Pancreas (tissue), 10 donors: Measurements from ENCODE around the gene REXO2. TPM values are rescaled to one million over a fixed set of nuclear protein-coding genes. Genes with fewer than 3 reads are reported as not detected.

Experiments
- ATAC-seq, 4 donors: fragments of 200-7000 bp; cut with Tn5 transposase; one replicate each; pipeline versions ENCODE4 v1.8.0 to v1.9.1; 2020; ENCODE audit warnings: mild to moderate bottlenecking in 4 of 4, moderate library complexity in 4 of 4
- DNase-seq, 6 donors: peaks; one replicate each; pipeline ENCODE4 v3.0.0-alpha.2; 2020
- FAIRE-seq: peaks from 2 replicates; lab custom pipeline; 2012; peaks lifted over from hg19 to GRCh38; lab: Jason Lieb, UNC
- H3K27ac ChIP-seq, 4 donors: fragments of 200-600 bp; sonication (generic); 1 replicate in 3 of 4; 2 replicates in 1 of 4; pipeline versions ENCODE4 v1.5.0 to v1.8.0; 2020
- H3K27me3 ChIP-seq, 4 donors: fragments of 200-600 bp; one replicate each; pipeline ENCODE4 v1.8.0; 2021
- H3K36me3 ChIP-seq, 3 donors: fragments of 200-600 bp; sonication (generic) in 1 of 3; one replicate each; pipeline versions ENCODE4 v1.5.0 to v1.8.0; 2020 to 2021
- H3K4me1 ChIP-seq, 3 donors: fragments of 200-600 bp; one replicate each; pipeline ENCODE4 v1.8.0; 2021
- H3K4me3 ChIP-seq, 4 donors: fragments of 200-600 bp; sonication (generic) in 2 of 4; one replicate each; pipeline versions ENCODE4 v1.5.0 to v1.8.0; 2020 to 2021
- H3K9me3 ChIP-seq, 4 donors: fragments of 200-600 bp; one replicate each; pipeline ENCODE4 v1.8.0; 2021
- CTCF ChIP-seq, 4 donors: fragments of 200-600 bp; sonication (generic) in 3 of 4; IDR thresholded peaks; one replicate each; pipeline versions ENCODE4 v1.5.0 to v1.8.0; 2021; ENCODE audit warnings: antibody characterized with exemption in 4 of 4
- WGBS, 2 donors: extraction: QIAGEN DNeasy Blood & Tissue Kit; methylation state at CpG; one replicate each; pipeline ENCODE4 v1.1.7; 2013; 5-methylcytosine and 5-hydroxymethylcytosine counted together
- intact Hi-C, 3 donors: fragments of 100-400 bp; cut with DNase I; formaldehyde crosslinking; loops; one replicate each; pipeline versions ENCODE4 v1.11.1 to v1.14.2; 2022
- polyA plus RNA-seq, 2 donors: library from polyadenylated mRNA; stranded (reverse); fragments of 200-250 nt; gene quantifications; one replicate each; pipeline ENCODE4 v1.2.3, GENCODE V29; 2013
- total RNA-seq, 6 donors: library from RNA; stranded (reverse); fragmentation: NEBNext Ultra II Directional in 4 of 6; extraction: Animal tissue kit (Norgen Biotek cat#: 25700) in 4 of 6; gene quantifications; one replicate each; pipeline versions ENCODE4 v1.2.1 to v1.2.4, GENCODE V29; 2021 to 2023
- donor health status: healthy with polysubstance abuse.
- donor health status: DM: no; HTN: no; CAD: no; lungs with moderate emphysema.
- donor health status: DM: no; HTN: no; CAD: no.
- donor health status: control.
- donor health status: control.
- donor health status: Bipolar disorder and iron deficiency.
- donor health status: DM: yes; HTN: yes; CAD: no.
- donor health status: DM: no; HTN: no; CAD: no.
- donor health status: DM: no; HTN: no; CAD: no.
- donor health status: DM: yes; HTN: yes; CAD: no.

The REXO2 gene
- total and polyA plus RNA-seq, 8 donors = 24.0 to 41.1 (median 29.1) TPM

- Histone ChIP-seq H3K4me3 (no peak overlapping the region), H3K27ac (no peak overlapping the region), H3K27me3 (no peaks in the 10 kb centered on the region), H3K9me3 (no peaks in the 10 kb centered on the region), H3K4me1 (no peaks in the 10 kb centered on the region), H3K36me3 (no peaks in the 10 kb centered on the region)
- TF ChIP-seq CTCF (IDR thresholded peaks at IDR 0.05) = no peak
- intact Hi-C loops = no loop called here
- no peak for FAIRE-seq
- no peak for ATAC-seq
- no peak for DNase-seq
- whole genome bisulfite sequencing, 2 donors = 62 to 71% methylated on average over 1 of the region's 1 CpG
These were observed 40.1 kb downstream of the REXO2 start for GRCh38 chr11:114479331-114479730.

DNA sequence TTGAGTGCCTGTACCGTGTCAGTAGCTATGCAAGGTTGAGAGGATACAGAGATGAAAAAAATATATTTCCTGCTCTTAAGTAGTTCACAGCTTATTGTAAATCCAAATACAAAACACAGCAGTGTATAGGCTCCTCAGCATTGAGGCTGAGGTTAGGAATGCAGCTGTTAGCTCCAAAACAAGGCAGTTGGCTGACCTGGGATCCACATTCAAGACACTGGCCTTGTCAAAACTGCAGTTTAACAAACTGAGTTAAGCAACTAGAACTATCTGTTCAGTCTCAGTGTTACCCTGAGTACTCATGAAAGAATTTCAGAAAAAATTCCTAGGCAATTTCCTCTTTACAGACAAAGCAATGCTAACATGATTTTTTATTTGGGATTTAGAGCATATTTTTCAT is 42.8 kb downstream of the REXO2 start:
- FAIRE-seq (no peak), ATAC-seq (no peak), DNase-seq (no peak)
- Histone ChIP-seq H3K4me1 (no peaks in the 10 kb centered on the region), H3K27me3 (no peaks in the 10 kb centered on the region), H3K4me3 (no peak overlapping the region), H3K9me3 (no peaks in the 10 kb centered on the region), H3K27ac (no peak overlapping the region), H3K36me3 (no peaks in the 10 kb centered on the region)
- WGBS, 2 donors = 77 to 83% methylated on average over 1 of the region's 1 CpG
- intact Hi-C loops = no loop called here
- TF ChIP-seq CTCF (IDR thresholded peaks at IDR 0.05) = no peak

DNA sequence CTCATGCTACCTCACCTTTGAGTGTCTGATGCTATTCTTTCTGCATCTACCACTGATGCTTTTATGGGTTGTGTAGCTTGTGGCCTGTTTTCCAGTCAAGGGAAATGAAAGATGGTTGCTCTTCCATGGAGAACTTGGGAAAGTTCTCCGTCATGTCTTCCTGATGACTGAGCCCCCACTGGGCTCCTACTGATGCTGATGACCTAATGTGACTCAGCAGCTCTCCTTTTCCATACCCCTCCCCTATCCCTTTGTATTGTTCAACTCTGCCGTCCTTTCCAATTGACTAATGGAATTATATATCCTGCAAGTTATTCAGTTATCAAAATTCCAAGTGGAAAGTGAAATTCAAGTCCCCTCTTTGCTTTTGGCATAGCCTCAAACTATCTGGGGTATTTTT is 44.7 kb downstream of the REXO2 start:
- Histone ChIP-seq H3K36me3 (no peaks in the 10 kb centered on the region), H3K4me3 (no peak overlapping the region), H3K9me3 (no peaks in the 10 kb centered on the region), H3K27me3 (no peaks in the 10 kb centered on the region), H3K27ac (no peak overlapping the region), H3K4me1 (no peaks in the 10 kb centered on the region)
- no peak for TF ChIP-seq CTCF (IDR thresholded peaks at IDR 0.05)
- intact Hi-C loops = no loop called here
- DNase-seq = no peak
- WGBS, 2 donors = 83 to 87% methylated on average over 2 of the region's 2 CpGs
- FAIRE-seq = no peak
- no peak for ATAC-seq

DNA sequence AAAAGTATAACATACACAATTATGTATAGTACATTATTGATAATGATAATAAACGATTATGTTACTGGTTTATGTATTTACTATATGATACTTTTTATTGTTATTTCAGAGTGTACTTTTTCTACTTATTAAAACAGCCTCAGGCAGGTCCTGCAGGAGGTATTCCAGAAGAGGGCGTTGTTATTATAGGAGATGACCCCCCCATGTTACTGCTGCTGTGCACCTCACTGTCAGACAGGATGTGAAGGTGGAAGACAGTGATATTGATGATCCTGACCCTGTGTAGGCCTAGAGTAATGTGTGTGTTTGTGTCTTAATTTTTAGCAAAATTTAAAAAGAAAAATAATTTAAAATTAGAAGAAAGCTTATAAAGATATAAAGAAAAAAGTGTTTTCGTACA is 57.6 kb downstream of the REXO2 start:
- WGBS, 2 donors = 60 to 85% methylated on average over 3 of the region's 3 CpGs
- FAIRE-seq (no peak), ATAC-seq (no peak), DNase-seq (no peak)
- no peak for TF ChIP-seq CTCF (IDR thresholded peaks at IDR 0.05)
- Histone ChIP-seq H3K36me3 (no peaks in the 10 kb centered on the region), H3K9me3 (no peaks in the 10 kb centered on the region), H3K27me3 (no peaks in the 10 kb centered on the region), H3K4me1 (no peaks in the 10 kb centered on the region), H3K27ac (no peak overlapping the region), H3K4me3 (no peak overlapping the region)
- intact Hi-C loops = no loop called here

GRCh38 chr11:114499756-114500155 is 60.5 kb downstream of the REXO2 start:
- TF ChIP-seq CTCF (IDR thresholded peaks at IDR 0.05) = no peak
- intact Hi-C loops = no loop called here
- no peak for FAIRE-seq
- Histone ChIP-seq H3K36me3 (no peaks in the 10 kb centered on the region), H3K4me1 (no peaks in the 10 kb centered on the region), H3K4me3 (no peak overlapping the region), H3K27me3 (no peaks in the 10 kb centered on the region), H3K9me3 (no peaks in the 10 kb centered on the region), H3K27ac (no peak overlapping the region)
- DNase-seq = no peak
- ATAC-seq = no peak

Other genes starting within 250 kb of the REXO2 start
- gene NNMT, start 143.1 kb upstream of the REXO2 start, total RNA-seq = 100 to 1,000 TPM in 2 of 6 donors, 10 to 100 TPM in 2, 1 to 10 TPM in 2; 4.8 to 139 (median 32.9) TPM
- 100 to 1,000 TPM in 1 of 2 donors, 10 to 100 TPM in 1; 81.7 to 101 TPM for gene NNMT, start 143.1 kb upstream of the REXO2 start, polyA plus RNA-seq
- gene C11orf71, start 39.0 kb upstream of the REXO2 start, total RNA-seq = 1 to 10 TPM; 4.7 to 8.5 (median 5.4) TPM
- gene C11orf71, start 39.0 kb upstream of the REXO2 start, polyA plus RNA-seq = 10 to 100 TPM in 1 of 2 donors, 1 to 10 TPM in 1; 7.4 to 11.3 TPM
- gene RBM7, start 38.8 kb upstream of the REXO2 start, total RNA-seq = 10 to 100 TPM in 4 of 6 donors, 1 to 10 TPM in 2; 6.5 to 16.4 (median 11.8) TPM
- gene RBM7, start 38.8 kb upstream of the REXO2 start, polyA plus RNA-seq = 1 to 10 TPM; 3.8 to 8.7 TPM
- gene NXPE1, start 120.4 kb downstream of the REXO2 start, total RNA-seq = under 1 TPM in 1 of 6 donors, not detected in 5; 0.09 TPM
- not detected for gene NXPE1, start 120.4 kb downstream of the REXO2 start, polyA plus RNA-seq
- gene NXPE4, start 156.3 kb downstream of the REXO2 start, total RNA-seq = not detected
- not detected for gene NXPE4, start 156.3 kb downstream of the REXO2 start, polyA plus RNA-seq
- gene NXPE2, start 239.1 kb downstream of the REXO2 start, total RNA-seq = not detected
- not detected for gene NXPE2, start 239.1 kb downstream of the REXO2 start, polyA plus RNA-seq